ENCODE measurements around the gene CWC27.

CWC27 gene

DNA sequence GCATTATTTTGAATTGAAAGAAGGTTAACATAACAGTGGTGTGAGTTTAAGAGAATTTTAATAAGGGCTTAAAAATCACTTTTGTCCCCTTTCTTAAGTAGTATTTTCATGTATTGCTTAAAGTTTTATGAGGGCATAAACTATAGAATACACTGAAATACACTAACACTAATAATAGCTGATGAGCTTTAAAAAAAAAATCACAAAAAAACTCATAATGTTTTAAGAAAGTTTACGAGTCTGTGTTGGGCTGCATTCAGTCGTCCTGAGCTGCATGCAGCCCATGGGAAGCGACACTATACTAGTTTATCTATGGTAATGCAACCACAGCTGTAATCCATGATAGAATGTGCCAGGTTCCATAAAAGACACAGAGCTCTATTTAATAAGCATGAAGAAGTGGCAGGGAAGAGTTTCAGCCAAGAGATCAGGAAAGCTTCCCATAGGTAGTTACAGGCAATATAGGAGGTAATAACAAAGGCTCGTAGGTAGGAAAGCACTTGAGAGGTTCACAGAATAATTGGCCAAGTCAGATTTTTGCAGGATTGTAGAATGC lies 4.7 kb upstream of the CWC27 start:
- peaks cover 29% of the 10 kb centered on the region for H3K4me1 ChIP-seq (ENCODE audit: insufficient read depth, low read length)
- no peaks in the 10 kb centered on the region for H3K9me3 ChIP-seq (ENCODE audit: insufficient read depth, low read depth, low read length)
- H3K9ac ChIP-seq (ENCODE audit: low read depth, low read length) = no peak overlapping the region
- H3K36me3 ChIP-seq (ENCODE audit: insufficient read depth, low read length) = peaks cover 48% of the 10 kb centered on the region
- no peaks in the 10 kb centered on the region for H3K27me3 ChIP-seq (ENCODE audit: insufficient read depth, low read length)
- no peak overlapping the region for H3K27ac ChIP-seq (ENCODE audit: low read depth, low read length)
- no peak overlapping the region for H3K4me3 ChIP-seq (ENCODE audit: low read length)
- WGBS = 92% methylated on average over 4 of the region's 4 CpGs

DNA sequence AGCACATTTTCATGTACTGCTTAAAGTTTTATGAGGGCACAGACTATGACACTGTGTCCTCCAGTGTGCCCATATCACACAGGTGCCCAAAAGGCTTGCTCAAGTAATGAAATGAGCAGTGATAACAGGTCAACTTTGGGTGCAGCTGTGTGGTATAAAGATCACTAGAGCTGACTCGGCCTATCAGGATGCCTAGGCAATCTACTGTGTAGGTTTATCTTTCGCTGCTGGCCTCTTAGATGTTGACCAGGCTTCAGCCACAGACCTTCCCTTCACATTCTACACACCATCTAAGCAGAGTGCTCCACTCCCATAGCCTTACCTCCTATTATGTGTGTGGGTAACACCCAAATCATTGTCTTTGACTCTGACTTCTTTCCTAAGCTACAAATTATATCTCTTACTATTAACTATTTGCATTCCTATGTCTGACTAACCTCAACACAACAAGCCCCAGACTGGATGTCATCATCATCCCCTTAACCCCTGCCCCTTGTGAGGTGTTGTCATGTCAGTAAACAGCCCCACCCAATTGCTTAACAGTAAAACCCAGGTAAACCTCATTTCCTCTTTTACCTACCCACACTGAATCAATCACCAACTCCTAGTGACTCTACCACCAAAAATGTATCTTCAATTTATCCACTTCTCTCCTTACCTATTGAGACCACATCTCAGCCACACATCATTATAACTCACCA lies 2.8 kb upstream of the CWC27 start:
- peaks cover 22% of the 10 kb centered on the region for H3K4me1 ChIP-seq (ENCODE audit: insufficient read depth, low read length)
- 91% methylated on average over 2 of the region's 2 CpGs for WGBS
- peaks cover 46% of the 10 kb centered on the region for H3K36me3 ChIP-seq (ENCODE audit: insufficient read depth, low read length)
- H3K27ac ChIP-seq (ENCODE audit: low read depth, low read length) = no peak overlapping the region
- H3K4me3 ChIP-seq (ENCODE audit: low read length) = no peak overlapping the region
- H3K9ac ChIP-seq (ENCODE audit: low read depth, low read length) = no peak overlapping the region
- no peaks in the 10 kb centered on the region for H3K27me3 ChIP-seq (ENCODE audit: insufficient read depth, low read length)
- H3K9me3 ChIP-seq (ENCODE audit: insufficient read depth, low read depth, low read length) = no peaks in the 10 kb centered on the region

DNA sequence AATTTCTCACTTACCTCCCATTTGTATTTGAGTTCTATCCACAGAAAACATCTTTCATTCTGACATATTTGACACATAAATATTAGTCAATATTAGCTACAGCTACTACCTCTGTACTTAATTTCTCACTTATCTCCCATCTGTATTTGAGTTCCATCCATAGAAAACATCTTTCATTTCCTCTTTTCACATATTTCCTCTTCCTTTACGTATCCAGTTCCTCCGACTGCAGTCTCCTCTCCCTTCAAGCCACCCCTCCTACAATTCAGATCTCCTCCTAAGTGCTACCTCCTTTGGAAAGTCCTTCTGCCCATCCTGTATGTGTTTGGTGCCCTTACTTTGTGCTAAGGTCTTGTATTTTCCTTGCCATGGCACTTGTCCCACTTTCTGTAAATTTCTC lies 1.8 kb upstream of the CWC27 start:
- WGBS = 89% methylated on average over 2 of the region's 2 CpGs
- peaks cover 14% of the 10 kb centered on the region for H3K4me1 ChIP-seq (ENCODE audit: insufficient read depth, low read length)
- H3K27ac ChIP-seq (ENCODE audit: low read depth, low read length) = no peak overlapping the region
- H3K27me3 ChIP-seq (ENCODE audit: insufficient read depth, low read length) = no peaks in the 10 kb centered on the region
- peak overlapping the region; percentile 81 for H3K4me3 ChIP-seq (ENCODE audit: low read length)
- H3K9me3 ChIP-seq (ENCODE audit: insufficient read depth, low read depth, low read length) = no peaks in the 10 kb centered on the region
- H3K9ac ChIP-seq (ENCODE audit: low read depth, low read length) = peak overlapping the region; percentile 98; the same call in 1 of the 2 replicates
- peaks cover 37% of the 10 kb centered on the region for H3K36me3 ChIP-seq (ENCODE audit: insufficient read depth, low read length)

DNA sequence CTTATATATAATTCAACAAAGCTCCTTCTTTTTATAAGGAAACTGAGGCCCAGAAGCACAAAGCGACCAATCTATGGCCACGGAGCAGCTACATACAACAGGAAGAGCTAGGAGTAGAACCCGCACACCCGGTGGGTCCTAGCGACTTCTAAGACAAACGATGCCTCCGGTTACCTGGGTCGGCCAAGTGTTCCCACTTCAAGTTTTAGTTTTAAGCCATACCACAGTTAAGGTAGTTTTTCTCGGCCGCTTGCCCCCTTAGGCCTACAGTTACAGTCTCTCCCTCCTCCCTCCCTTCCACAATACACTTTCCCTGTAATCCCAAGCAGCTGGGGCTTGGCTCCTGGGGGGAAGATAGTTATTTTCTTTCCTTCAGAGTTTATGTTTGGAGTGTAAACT lies 772 bp upstream of the CWC27 start:
- WGBS = 1% methylated on average over 10 of the region's 10 CpGs
- H3K27ac ChIP-seq (ENCODE audit: low read depth, low read length) = peak overlapping the region; percentile 89
- H3K4me3 ChIP-seq (ENCODE audit: low read length) = peak overlapping the region; percentile 81

DNA sequence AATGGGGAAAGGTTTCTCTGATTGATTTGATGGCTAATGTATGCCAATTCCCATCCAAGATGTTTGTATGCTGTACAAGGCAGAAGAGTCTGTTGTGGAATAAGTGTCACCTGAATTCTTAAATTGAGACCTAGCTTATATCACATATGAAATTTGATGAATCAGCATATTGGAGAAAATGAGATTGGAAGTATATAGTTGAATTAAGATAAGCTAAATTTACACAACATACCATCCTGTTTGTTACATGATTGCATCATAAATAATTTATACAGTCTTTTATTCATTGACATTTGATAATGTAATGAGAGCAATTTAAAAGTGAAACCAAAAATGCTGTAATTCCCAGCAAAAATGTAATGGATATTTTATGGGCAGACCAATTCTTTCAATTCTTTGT lies 1.1 kb downstream of the CWC27 start:
- H3K9ac ChIP-seq (ENCODE audit: low read depth, low read length) = peak overlapping the region; percentile 98; the same call in 1 of the 2 replicates
- H3K4me3 ChIP-seq (ENCODE audit: low read length) = peak overlapping the region; percentile 81
- peaks cover 14% of the 10 kb centered on the region for H3K4me1 ChIP-seq (ENCODE audit: insufficient read depth, low read length)
- no peak overlapping the region for H3K27ac ChIP-seq (ENCODE audit: low read depth, low read length)
- H3K36me3 ChIP-seq (ENCODE audit: insufficient read depth, low read length) = peaks cover 23% of the 10 kb centered on the region
- no peaks in the 10 kb centered on the region for H3K9me3 ChIP-seq (ENCODE audit: insufficient read depth, low read depth, low read length)
- no peaks in the 10 kb centered on the region for H3K27me3 ChIP-seq (ENCODE audit: insufficient read depth, low read length)

More for the DNA sequence above, 772 bp upstream of the CWC27 start:
- no peaks in the 10 kb centered on the region for H3K9me3 ChIP-seq (ENCODE audit: insufficient read depth, low read depth, low read length)
- peak overlapping the region; percentile 98 for H3K9ac ChIP-seq (ENCODE audit: low read depth, low read length)
- peaks cover 35% of the 10 kb centered on the region for H3K36me3 ChIP-seq (ENCODE audit: insufficient read depth, low read length)
- no peaks in the 10 kb centered on the region for H3K27me3 ChIP-seq (ENCODE audit: insufficient read depth, low read length)
- H3K4me1 ChIP-seq (ENCODE audit: insufficient read depth, low read length) = peaks cover 14% of the 10 kb centered on the region

DNA sequence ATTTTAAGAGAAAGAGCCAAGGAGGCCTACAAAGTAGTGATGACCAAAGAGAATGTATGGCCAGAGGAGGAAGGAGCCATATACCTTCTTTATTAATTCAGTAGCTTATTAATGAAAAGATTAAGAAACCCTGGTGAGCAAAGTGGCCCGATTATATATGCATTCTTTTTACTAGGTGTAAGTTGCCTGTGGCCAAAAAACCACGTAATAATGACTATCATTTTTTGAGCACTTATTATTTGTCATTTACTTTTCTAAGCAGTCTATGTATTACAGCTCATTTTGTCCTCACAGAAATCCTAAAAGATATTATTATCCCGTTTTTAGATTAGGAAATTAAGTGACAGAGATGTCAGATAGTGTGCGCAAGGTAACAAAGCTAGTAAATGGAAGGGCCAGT lies 3.0 kb downstream of the CWC27 start:
- 88% methylated on average over 4 of the region's 4 CpGs for WGBS
- no peaks in the 10 kb centered on the region for H3K9me3 ChIP-seq (ENCODE audit: insufficient read depth, low read depth, low read length)
- H3K36me3 ChIP-seq (ENCODE audit: insufficient read depth, low read length) = peaks cover 20% of the 10 kb centered on the region
- H3K4me3 ChIP-seq (ENCODE audit: low read length) = no peak overlapping the region
- H3K27ac ChIP-seq (ENCODE audit: low read depth, low read length) = no peak overlapping the region
- H3K4me1 ChIP-seq (ENCODE audit: insufficient read depth, low read length) = peaks cover 14% of the 10 kb centered on the region
- no peaks in the 10 kb centered on the region for H3K27me3 ChIP-seq (ENCODE audit: insufficient read depth, low read length)
- H3K9ac ChIP-seq (ENCODE audit: low read depth, low read length) = no peak overlapping the region

DNA sequence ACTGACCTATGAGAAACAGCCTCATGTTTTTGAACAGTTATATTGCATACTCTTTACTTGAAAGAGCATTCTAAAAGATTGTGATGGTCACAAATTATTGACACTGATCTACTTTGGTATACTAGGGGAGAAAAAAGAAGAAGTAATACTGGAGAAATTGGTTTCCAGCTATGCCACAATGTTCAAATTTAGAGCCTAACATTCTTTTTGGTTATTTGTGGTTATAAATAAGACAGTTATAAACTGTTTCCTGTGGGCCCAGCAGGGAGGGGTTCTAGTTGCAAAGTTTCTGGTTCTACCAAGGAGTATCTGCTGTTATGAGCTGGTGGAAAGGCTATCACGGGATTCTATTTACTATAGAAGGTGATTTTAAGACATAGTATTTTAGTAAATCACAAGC lies 4.8 kb downstream of the CWC27 start:
- H3K9me3 ChIP-seq (ENCODE audit: insufficient read depth, low read depth, low read length) = no peaks in the 10 kb centered on the region
- H3K4me3 ChIP-seq (ENCODE audit: low read length) = no peak overlapping the region
- WGBS = no CpG with 5 or more reads among the region's 1 CpG
- H3K9ac ChIP-seq (ENCODE audit: low read depth, low read length) = no peak overlapping the region
- H3K4me1 ChIP-seq (ENCODE audit: insufficient read depth, low read length) = peaks cover 5% of the 10 kb centered on the region; the same call in 1 of the 2 replicates
- peaks cover 28% of the 10 kb centered on the region for H3K36me3 ChIP-seq (ENCODE audit: insufficient read depth, low read length)
- no peak overlapping the region for H3K27ac ChIP-seq (ENCODE audit: low read depth, low read length)
- no peaks in the 10 kb centered on the region for H3K27me3 ChIP-seq (ENCODE audit: insufficient read depth, low read length)

DNA sequence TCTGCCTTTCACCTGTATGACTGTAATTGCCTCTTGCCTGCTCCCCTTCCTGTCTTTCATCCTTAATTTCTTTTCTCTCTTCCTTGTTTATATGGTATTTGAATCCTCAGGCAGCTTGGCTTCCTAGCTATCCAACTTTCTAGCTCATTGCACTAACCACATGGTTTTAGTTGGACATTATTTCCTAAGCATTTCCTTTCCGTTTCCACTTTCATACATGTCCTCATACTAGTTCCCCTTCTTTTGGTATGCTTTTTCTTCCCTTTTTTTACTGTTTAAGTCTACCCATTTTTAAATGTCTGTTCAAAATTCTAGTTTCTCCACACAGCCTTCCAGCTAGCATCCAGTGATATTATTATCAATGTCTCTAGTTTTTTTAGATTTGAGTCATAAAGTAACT lies 6.6 kb downstream of the CWC27 start:
- H3K36me3 ChIP-seq (ENCODE audit: insufficient read depth, low read length) = peaks cover 28% of the 10 kb centered on the region
- no peak overlapping the region for H3K4me3 ChIP-seq (ENCODE audit: low read length)
- no peak overlapping the region for H3K27ac ChIP-seq (ENCODE audit: low read depth, low read length)
- no peaks in the 10 kb centered on the region for H3K9me3 ChIP-seq (ENCODE audit: insufficient read depth, low read depth, low read length)
- H3K27me3 ChIP-seq (ENCODE audit: insufficient read depth, low read length) = no peaks in the 10 kb centered on the region
- WGBS = 97% methylated on average over 1 of the region's 1 CpG
- no peaks in the 10 kb centered on the region for H3K4me1 ChIP-seq (ENCODE audit: insufficient read depth, low read length)
- no peak overlapping the region for H3K9ac ChIP-seq (ENCODE audit: low read depth, low read length)

DNA sequence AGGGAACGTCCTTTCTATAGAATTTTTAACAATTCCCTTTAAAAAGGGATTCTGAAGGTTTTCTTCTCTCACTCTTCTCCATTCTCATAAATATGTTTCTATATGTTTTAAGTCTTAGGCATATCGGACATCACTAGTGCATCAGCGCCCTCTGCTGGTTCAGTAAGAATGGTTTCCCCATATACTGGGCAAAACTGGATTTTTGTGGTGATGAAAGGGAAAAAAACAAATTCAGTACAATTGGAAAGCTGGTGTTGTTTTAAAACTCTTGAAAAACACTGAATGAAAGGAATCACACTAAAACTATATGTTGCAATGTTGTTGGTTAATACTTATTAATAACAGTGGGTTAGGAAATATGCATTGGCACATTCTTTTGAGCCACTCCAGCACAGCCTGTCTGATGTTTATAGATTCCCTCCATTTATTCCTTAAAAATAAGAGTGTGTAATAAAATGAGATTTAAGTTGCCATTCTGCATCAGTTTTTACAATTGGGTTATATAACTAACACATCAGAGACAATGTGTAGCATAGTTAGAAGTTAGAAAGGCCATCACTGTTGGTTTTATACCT lies 15.8 kb downstream of the CWC27 start:
- Histone ChIP-seq H3K9me3 (ENCODE audit: insufficient read depth, low read depth, low read length) (no peaks in the 10 kb centered on the region), H3K36me3 (ENCODE audit: insufficient read depth, low read length) (peaks cover 60% of the 10 kb centered on the region), H3K9ac (ENCODE audit: low read depth, low read length) (no peak overlapping the region), H3K27me3 (ENCODE audit: insufficient read depth, low read length) (no peaks in the 10 kb centered on the region), H3K27ac (ENCODE audit: low read depth, low read length) (no peak overlapping the region), H3K4me3 (ENCODE audit: low read length) (no peak overlapping the region), H3K4me1 (ENCODE audit: insufficient read depth, low read length) (no peaks in the 10 kb centered on the region)
- 21% methylated on average over 2 of the region's 3 CpGs for WGBS

DNA sequence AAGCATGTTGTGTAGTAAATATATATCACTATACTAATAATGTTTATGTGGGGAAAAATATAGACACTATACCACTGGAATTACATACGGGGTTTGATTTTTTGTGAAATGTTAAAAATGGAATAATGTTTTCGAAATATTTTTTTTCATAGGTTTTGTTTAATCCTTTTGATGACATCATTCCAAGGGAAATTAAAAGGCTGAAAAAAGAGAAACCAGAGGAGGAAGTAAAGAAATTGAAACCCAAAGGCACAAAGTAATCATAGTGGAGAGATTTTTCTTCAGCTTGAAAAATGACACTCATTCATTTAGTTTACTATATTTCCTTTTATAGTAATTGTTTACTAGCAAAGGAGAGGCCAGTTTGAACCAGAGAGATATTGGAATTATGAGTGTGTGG lies 17.6 kb downstream of the CWC27 start:
- H3K9me3 ChIP-seq (ENCODE audit: insufficient read depth, low read depth, low read length) = no peaks in the 10 kb centered on the region
- H3K4me3 ChIP-seq (ENCODE audit: low read length) = no peak overlapping the region
- peaks cover 73% of the 10 kb centered on the region for H3K36me3 ChIP-seq (ENCODE audit: insufficient read depth, low read length)
- 100% methylated on average over 2 of the region's 2 CpGs for WGBS
- no peaks in the 10 kb centered on the region for H3K4me1 ChIP-seq (ENCODE audit: insufficient read depth, low read length)
- no peaks in the 10 kb centered on the region for H3K27me3 ChIP-seq (ENCODE audit: insufficient read depth, low read length)
- no peak overlapping the region for H3K27ac ChIP-seq (ENCODE audit: low read depth, low read length)
- H3K9ac ChIP-seq (ENCODE audit: low read depth, low read length) = no peak overlapping the region

DNA sequence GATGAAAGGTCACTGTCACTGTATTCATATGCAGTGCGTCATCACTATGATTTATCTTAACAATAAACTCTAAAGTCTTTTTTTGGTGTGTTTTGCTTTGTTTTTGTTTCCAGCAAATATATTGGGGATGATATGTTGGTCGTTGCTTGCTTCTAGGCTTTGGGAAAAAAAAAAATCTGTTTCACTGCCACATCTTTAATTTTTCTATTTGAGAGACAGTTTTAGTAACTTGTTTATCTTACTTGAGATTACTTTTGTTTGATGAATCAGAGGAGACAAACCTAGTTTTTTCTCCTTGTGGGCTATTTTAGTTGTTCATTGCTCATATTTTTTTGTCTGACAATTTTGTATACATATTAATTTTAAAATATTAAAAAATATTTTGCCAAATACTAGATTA lies 19.4 kb downstream of the CWC27 start:
- H3K9ac ChIP-seq (ENCODE audit: low read depth, low read length) = no peak overlapping the region
- H3K27ac ChIP-seq (ENCODE audit: low read depth, low read length) = no peak overlapping the region
- H3K9me3 ChIP-seq (ENCODE audit: insufficient read depth, low read depth, low read length) = no peaks in the 10 kb centered on the region
- H3K36me3 ChIP-seq (ENCODE audit: insufficient read depth, low read length) = peaks cover 74% of the 10 kb centered on the region
- no peaks in the 10 kb centered on the region for H3K27me3 ChIP-seq (ENCODE audit: insufficient read depth, low read length)
- H3K4me3 ChIP-seq (ENCODE audit: low read length) = no peak overlapping the region
- 100% methylated on average over 1 of the region's 2 CpGs for WGBS
- no peaks in the 10 kb centered on the region for H3K4me1 ChIP-seq (ENCODE audit: insufficient read depth, low read length)

Measured in HUES64 (cell line).